ENCODE results near the gene SPATS2L.

DNA sequence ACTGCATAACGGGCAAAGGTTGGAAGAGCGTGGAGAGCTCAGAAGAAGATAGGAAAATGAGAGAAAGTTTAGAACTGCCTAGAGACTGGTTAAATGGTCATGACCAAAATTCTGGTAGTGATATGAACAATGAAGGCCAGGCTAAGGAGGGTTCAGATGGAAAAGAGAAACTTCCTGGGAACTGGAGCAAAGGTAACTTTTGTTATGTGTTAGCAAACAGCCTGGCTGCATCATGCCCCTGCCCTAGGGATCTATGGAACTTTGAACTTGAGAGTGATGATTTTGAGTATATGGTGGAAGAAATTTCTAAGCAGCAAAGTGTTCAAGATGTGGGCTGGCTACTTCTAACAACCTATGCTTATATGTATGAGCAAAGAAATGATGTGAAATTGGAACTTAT lies 44.4 kb upstream of the SPATS2L start:
- TF ChIP-seq, protein P1, sequence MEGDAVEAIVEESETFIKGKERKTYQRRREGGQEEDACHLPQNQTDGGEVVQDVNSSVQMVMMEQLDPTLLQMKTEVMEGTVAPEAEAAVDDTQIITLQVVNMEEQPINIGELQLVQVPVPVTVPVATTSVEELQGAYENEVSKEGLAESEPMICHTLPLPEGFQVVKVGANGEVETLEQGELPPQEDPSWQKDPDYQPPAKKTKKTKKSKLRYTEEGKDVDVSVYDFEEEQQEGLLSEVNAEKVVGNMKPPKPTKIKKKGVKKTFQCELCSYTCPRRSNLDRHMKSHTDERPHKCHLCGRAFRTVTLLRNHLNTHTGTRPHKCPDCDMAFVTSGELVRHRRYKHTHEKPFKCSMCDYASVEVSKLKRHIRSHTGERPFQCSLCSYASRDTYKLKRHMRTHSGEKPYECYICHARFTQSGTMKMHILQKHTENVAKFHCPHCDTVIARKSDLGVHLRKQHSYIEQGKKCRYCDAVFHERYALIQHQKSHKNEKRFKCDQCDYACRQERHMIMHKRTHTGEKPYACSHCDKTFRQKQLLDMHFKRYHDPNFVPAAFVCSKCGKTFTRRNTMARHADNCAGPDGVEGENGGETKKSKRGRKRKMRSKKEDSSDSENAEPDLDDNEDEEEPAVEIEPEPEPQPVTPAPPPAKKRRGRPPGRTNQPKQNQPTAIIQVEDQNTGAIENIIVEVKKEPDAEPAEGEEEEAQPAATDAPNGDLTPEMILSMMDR (IDR thresholded peaks at IDR 0.05; ENCODE audit: poor library complexity), result no peak
- no peak for TF ChIP-seq EZH2phosphoT487 (IDR thresholded peaks at IDR 0.05; ENCODE audit: low read depth, severe bottlenecking, unreplicated experiment)
